ENCODE results near the gene MAFB. TPM values are rescaled to one million over a fixed set of nuclear protein-coding genes. Genes with fewer than 3 reads are reported as not detected.

The MAFB gene
- total and polyA plus RNA-seq, 2 donors from 2014 or later = 10.4 to 39.6 TPM

GRCh38 chr20:40698281-40698680, 9.2 kb upstream of the MAFB start:
- intact Hi-C loops (cut with DNase I) = loop anchor here (10.0 kb wide), 1 partner anchor 813 kb away; no protein-coding TSS in a partner anchor
- FAIRE-seq (no peak), DNase-seq (no peak)
- no peak for TF ChIP-seq CTCF (IDR thresholded peaks at IDR 0.05; ENCODE audit: borderline replicate concordance, extremely low read depth, insufficient read depth)
- Histone ChIP-seq H3K27ac (ENCODE audit: low read depth in 2 of 2, low read length in 2 of 2) (no peak overlapping the region), H3K9me3 (ENCODE audit: control insufficient read depth in 2 of 3, insufficient read depth in 1 of 3, low read length in 3 of 3) (no peaks in the 10 kb centered on the region), H3K4me1 (ENCODE audit: control insufficient read depth in 2 of 3, insufficient read depth in 2 of 3, low read depth in 1 of 3, low read length in 3 of 3) (no peaks in the 10 kb centered on the region), H3K4me3 (ENCODE audit: low read length in 3 of 3) (no peak overlapping the region), H3K36me3 (ENCODE audit: control insufficient read depth in 2 of 3, insufficient read depth in 3 of 3, low read length in 3 of 3) (no peaks in the 10 kb centered on the region), H3K27me3 (ENCODE audit: control insufficient read depth, insufficient read depth, low read length) (peaks cover 14% of the 10 kb centered on the region), H3K9ac (ENCODE audit: low read length in 3 of 3) (no peak overlapping the region)

- H3K36me3 ChIP-seq (ENCODE audit: control insufficient read depth in 2 of 3, insufficient read depth in 3 of 3, low read length in 3 of 3) = no peaks in the 10 kb centered on the region
- TF ChIP-seq CTCF (IDR thresholded peaks at IDR 0.05; ENCODE audit: borderline replicate concordance, extremely low read depth, insufficient read depth) = no peak
- H3K27ac ChIP-seq (ENCODE audit: low read depth in 2 of 2, low read length in 2 of 2) = no peak overlapping the region
- FAIRE-seq (no peak), DNase-seq (no peak)
- intact Hi-C loops (cut with DNase I) = loop anchor here (10.0 kb wide), 1 partner anchor 813 kb away; no protein-coding TSS in a partner anchor
- no peak overlapping the region for H3K4me3 ChIP-seq (ENCODE audit: low read length in 3 of 3)
- H3K27me3 ChIP-seq (ENCODE audit: control insufficient read depth, insufficient read depth, low read length) = peaks cover 22% of the 10 kb centered on the region
- H3K9me3 ChIP-seq (ENCODE audit: control insufficient read depth in 2 of 3, insufficient read depth in 1 of 3, low read length in 3 of 3) = no peaks in the 10 kb centered on the region
- H3K9ac ChIP-seq (ENCODE audit: low read length in 3 of 3) = no peak overlapping the region
- H3K4me1 ChIP-seq (ENCODE audit: control insufficient read depth in 2 of 3, insufficient read depth in 2 of 3, low read depth in 1 of 3, low read length in 3 of 3) = no peaks in the 10 kb centered on the region
These were observed 8.5 kb upstream of the MAFB start for GRCh38 chr20:40697541-40697940.

GRCh38 chr20:40695214-40695613, 6.2 kb upstream of the MAFB start:
- Histone ChIP-seq H3K4me1 (ENCODE audit: control insufficient read depth in 2 of 3, insufficient read depth in 2 of 3, low read depth in 1 of 3, low read length in 3 of 3) (peaks cover 0 to 3% (median 0%) of the 10 kb centered on the region in 3 donors), H3K27ac (ENCODE audit: low read depth in 2 of 2, low read length in 2 of 2) (no peak overlapping the region), H3K9me3 (ENCODE audit: control insufficient read depth in 2 of 3, insufficient read depth in 1 of 3, low read length in 3 of 3) (no peaks in the 10 kb centered on the region), H3K4me3 (ENCODE audit: low read length in 3 of 3) (no peak overlapping the region), H3K27me3 (ENCODE audit: control insufficient read depth, insufficient read depth, low read length) (peaks cover 42% of the 10 kb centered on the region), H3K9ac (ENCODE audit: low read length in 3 of 3) (no peak overlapping the region), H3K36me3 (ENCODE audit: control insufficient read depth in 2 of 3, insufficient read depth in 3 of 3, low read length in 3 of 3) (no peaks in the 10 kb centered on the region)
- no peak for DNase-seq
- FAIRE-seq = no peak
- TF ChIP-seq CTCF (IDR thresholded peaks at IDR 0.05; ENCODE audit: borderline replicate concordance, extremely low read depth, insufficient read depth) = no peak
- intact Hi-C loops (cut with DNase I) = loop anchor here (10.0 kb wide), 1 partner anchor 810 kb away; no protein-coding TSS in a partner anchor

- peaks cover 42% of the 10 kb centered on the region for H3K27me3 ChIP-seq (ENCODE audit: control insufficient read depth, insufficient read depth, low read length)
These were observed 5.2 kb upstream of the MAFB start for GRCh38 chr20:40694246-40694645.

More at GRCh38 chr20:40694246-40694645, 5.2 kb upstream of the MAFB start:
- no peak overlapping the region for H3K4me3 ChIP-seq (ENCODE audit: low read length in 3 of 3)
- no peak overlapping the region for H3K9ac ChIP-seq (ENCODE audit: low read length in 3 of 3)
- H3K27ac ChIP-seq (ENCODE audit: low read depth in 2 of 2, low read length in 2 of 2) = no peak overlapping the region
- TF ChIP-seq CTCF (IDR thresholded peaks at IDR 0.05; ENCODE audit: borderline replicate concordance, extremely low read depth, insufficient read depth) = no peak
- H3K4me1 ChIP-seq (ENCODE audit: control insufficient read depth in 2 of 3, insufficient read depth in 2 of 3, low read depth in 1 of 3, low read length in 3 of 3) = peaks cover 0 to 5% (median 0%) of the 10 kb centered on the region in 3 donors
- H3K36me3 ChIP-seq (ENCODE audit: control insufficient read depth in 2 of 3, insufficient read depth in 3 of 3, low read length in 3 of 3) = no peaks in the 10 kb centered on the region
- FAIRE-seq (no peak), DNase-seq (no peak)
- intact Hi-C loops (cut with DNase I) = loop anchor here (10.0 kb wide), 1 partner anchor 809 kb away; no protein-coding TSS in a partner anchor
- no peaks in the 10 kb centered on the region for H3K9me3 ChIP-seq (ENCODE audit: control insufficient read depth in 2 of 3, insufficient read depth in 1 of 3, low read length in 3 of 3)

Data from kidney (tissue), 14 donors.